ENCODE measurements around the gene BAZ2B.

DNA sequence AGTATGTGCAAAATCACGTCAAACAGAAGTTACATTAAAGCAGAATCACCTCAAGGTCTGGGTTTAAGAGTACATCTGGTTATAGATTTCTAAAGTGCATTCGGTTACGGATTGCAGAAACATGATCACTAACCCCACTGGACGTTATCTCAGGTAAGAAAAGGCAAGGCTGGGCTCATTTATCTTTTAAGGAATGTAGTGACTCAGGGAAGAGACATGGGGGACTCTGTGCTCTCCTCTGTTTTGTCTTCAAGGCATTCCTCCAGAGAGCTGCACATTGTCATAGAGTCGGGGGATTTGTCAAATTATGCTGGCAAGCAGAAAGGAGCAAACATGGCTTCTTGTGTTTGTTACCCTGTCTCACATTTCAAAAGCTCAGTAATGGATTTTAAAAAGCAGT lies 344.2 kb downstream of the BAZ2B start:
- TF ChIP-seq EZH2 (IDR thresholded peaks at IDR 0.05; ENCODE audit: borderline replicate concordance, low read depth, low read length, severe bottlenecking) (no peak), MYC (IDR thresholded peaks at IDR 0.05; ENCODE audit: low read depth, low read length) (no peak), POLR2AphosphoS5 (IDR thresholded peaks at IDR 0.05; ENCODE audit: insufficient read depth, low read depth, low read length) (no peak)
- TF ChIP-seq, protein P1, sequence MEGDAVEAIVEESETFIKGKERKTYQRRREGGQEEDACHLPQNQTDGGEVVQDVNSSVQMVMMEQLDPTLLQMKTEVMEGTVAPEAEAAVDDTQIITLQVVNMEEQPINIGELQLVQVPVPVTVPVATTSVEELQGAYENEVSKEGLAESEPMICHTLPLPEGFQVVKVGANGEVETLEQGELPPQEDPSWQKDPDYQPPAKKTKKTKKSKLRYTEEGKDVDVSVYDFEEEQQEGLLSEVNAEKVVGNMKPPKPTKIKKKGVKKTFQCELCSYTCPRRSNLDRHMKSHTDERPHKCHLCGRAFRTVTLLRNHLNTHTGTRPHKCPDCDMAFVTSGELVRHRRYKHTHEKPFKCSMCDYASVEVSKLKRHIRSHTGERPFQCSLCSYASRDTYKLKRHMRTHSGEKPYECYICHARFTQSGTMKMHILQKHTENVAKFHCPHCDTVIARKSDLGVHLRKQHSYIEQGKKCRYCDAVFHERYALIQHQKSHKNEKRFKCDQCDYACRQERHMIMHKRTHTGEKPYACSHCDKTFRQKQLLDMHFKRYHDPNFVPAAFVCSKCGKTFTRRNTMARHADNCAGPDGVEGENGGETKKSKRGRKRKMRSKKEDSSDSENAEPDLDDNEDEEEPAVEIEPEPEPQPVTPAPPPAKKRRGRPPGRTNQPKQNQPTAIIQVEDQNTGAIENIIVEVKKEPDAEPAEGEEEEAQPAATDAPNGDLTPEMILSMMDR (IDR thresholded peaks at IDR 0.05; ENCODE audit: extremely low read depth in 1 of 2, insufficient read depth in 1 of 2, low read depth in 1 of 2, low read length in 2 of 2): no peak
- TF ChIP-seq, protein P2, sequence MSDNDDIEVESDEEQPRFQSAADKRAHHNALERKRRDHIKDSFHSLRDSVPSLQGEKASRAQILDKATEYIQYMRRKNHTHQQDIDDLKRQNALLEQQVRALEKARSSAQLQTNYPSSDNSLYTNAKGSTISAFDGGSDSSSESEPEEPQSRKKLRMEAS (IDR thresholded peaks at IDR 0.05; ENCODE audit: insufficient read depth, insufficient read length): no peak

Data from endothelial cell of umbilical vein (primary cell).